Thoracic aorta (tissue), 2 donors: ENCODE data around the gene KRTAP5-5. TPM values are rescaled to one million over a fixed set of nuclear protein-coding genes. Genes with fewer than 3 reads are reported as not detected.

ENCODE experiments used
- ATAC-seq: fragments of 150-250 bp; one replicate; pipeline ENCODE4 v1.8.0; 2017; ENCODE audit warnings: low read depth; ENCODE audit not compliant: insufficient number of reproducible peaks, low FRiP score
- DNase-seq: peaks from one replicate; pipeline ENCODE4 v3.0.0-alpha.2; 2020; ENCODE audit warnings: low spot score
- H3K27ac ChIP-seq, 2 donors: fragments of 200-600 bp; sonication (generic); 1 replicate in 1 of 2; 2 replicates in 1 of 2; pipeline ENCODE4 v1.5.1; 2016; ENCODE audit warnings: mild to moderate bottlenecking in 2 of 2, moderate library complexity in 2 of 2
- H3K27me3 ChIP-seq: fragments of 200-600 bp; sonication (generic); replicated peaks from 2 replicates; pipeline ENCODE4 v1.6.0; 2016; ENCODE audit warnings: mild to moderate bottlenecking; ENCODE audit not compliant: insufficient read depth
- H3K36me3 ChIP-seq: fragments of 200-600 bp; sonication (generic); one replicate; pipeline ENCODE4 v1.5.1; 2016
- H3K4me1 ChIP-seq, 2 donors: fragments of 200-600 bp; sonication (generic); 1 replicate in 1 of 2; 2 replicates in 1 of 2; pipeline versions ENCODE4 v1.5.1 to v1.6.0; 2016; ENCODE audit warnings: low read depth in 2 of 2, mild to moderate bottlenecking in 1 of 2; ENCODE audit not compliant: control insufficient read depth in 1 of 2
- H3K4me3 ChIP-seq: fragments of 200-600 bp; sonication (generic); 2 replicates; pipeline ENCODE4 v1.5.1; 2016; ENCODE audit warnings: mild to moderate bottlenecking
- H3K9me3 ChIP-seq: fragments of 200-600 bp; sonication (generic); 2 replicates; pipeline ENCODE4 v1.5.1; 2016
- CTCF ChIP-seq: fragments of 200-600 bp; sonication (generic); IDR thresholded peaks from one replicate; pipeline ENCODE4 v1.5.1; 2019; ENCODE audit warnings: antibody characterized with exemption
- total RNA-seq, 2 donors: library from RNA; depleted of rRNA; stranded (reverse); fragments of >200 nt; gene quantifications; one replicate each; pipeline versions ENCODE4 v1.1.0 to v1.2.3, GENCODE V29; 2016

The KRTAP5-5 gene
- total RNA-seq, 2 donors from 2014 or later = not detected

GRCh38 chr11:1675536-1676228 lies 46.1 kb downstream of the KRTAP5-5 start:
- ATAC-seq = no peak
- Histone ChIP-seq H3K4me3 (no peak overlapping the region), H3K36me3 (no peaks in the 10 kb centered on the region), H3K4me1 (no peaks in the 10 kb centered on the region), H3K27ac (no peak overlapping the region), H3K9me3 (no peaks in the 10 kb centered on the region), H3K27me3 (no peaks in the 10 kb centered on the region)
- no peak for DNase-seq
- no peak for TF ChIP-seq CTCF

- H3K36me3 ChIP-seq = no peaks in the 10 kb centered on the region
Measured at GRCh38 chr11:1676229-1676740, 46.7 kb downstream of the KRTAP5-5 start.

GRCh38 chr11:1679881-1680280 lies 50.3 kb downstream of the KRTAP5-5 start:
- Histone ChIP-seq H3K9me3 (no peaks in the 10 kb centered on the region), H3K4me3 (no peak overlapping the region), H3K27ac (no peak overlapping the region), H3K4me1 (no peaks in the 10 kb centered on the region), H3K36me3 (no peaks in the 10 kb centered on the region), H3K27me3 (no peaks in the 10 kb centered on the region)
- ATAC-seq (no peak), DNase-seq (no peak)
- no peak for TF ChIP-seq CTCF

More at GRCh38 chr11:1676229-1676740, 46.7 kb downstream of the KRTAP5-5 start:
- no peak for TF ChIP-seq CTCF
- DNase-seq = no peak
- ATAC-seq = no peak
- Histone ChIP-seq H3K27me3 (no peaks in the 10 kb centered on the region), H3K4me1 (no peaks in the 10 kb centered on the region), H3K4me3 (no peak overlapping the region), H3K9me3 (no peaks in the 10 kb centered on the region), H3K27ac (no peak overlapping the region)

Other genes with a start within 250 kb of the KRTAP5-5 start
- gene BRSK2, start 239.8 kb upstream of the KRTAP5-5 start, total RNA-seq = 1 to 10 TPM in 1 of 2 donors, not detected in 1; 1.2 TPM
- 10 to 100 TPM; 31.4 to 87.7 TPM for gene MOB2, start 143.0 kb upstream of the KRTAP5-5 start, total RNA-seq
- gene DUSP8, start 57.5 kb upstream of the KRTAP5-5 start, total RNA-seq = 1 to 10 TPM; 3.7 to 7.6 TPM
- not detected for gene KRTAP5-1, start 44.5 kb upstream of the KRTAP5-5 start, total RNA-seq
- gene KRTAP5-2, start 31.5 kb upstream of the KRTAP5-5 start, total RNA-seq = not detected
- not detected for gene KRTAP5-3, start 21.3 kb upstream of the KRTAP5-5 start, total RNA-seq
- not detected for gene KRTAP5-4, start 7.6 kb upstream of the KRTAP5-5 start, total RNA-seq
- gene KRTAP5-6, start 67.4 kb downstream of the KRTAP5-5 start, total RNA-seq = not detected
- gene IFITM10, start 120.8 kb downstream of the KRTAP5-5 start, total RNA-seq = 10 to 100 TPM; 27.2 to 28.6 TPM
- 1,000 to 10,000 TPM in 1 of 2 donors, 100 to 1,000 TPM in 1; 427 to 1,049 TPM for gene CTSD, start 134.2 kb downstream of the KRTAP5-5 start, total RNA-seq
- 1 to 10 TPM; 3.4 to 3.6 TPM for gene SYT8, start 205.2 kb downstream of the KRTAP5-5 start, total RNA-seq
- not detected for gene TNNI2, start 209.2 kb downstream of the KRTAP5-5 start, total RNA-seq
- 10 to 100 TPM; 23.6 to 40.5 TPM for gene LSP1, start 223.3 kb downstream of the KRTAP5-5 start, total RNA-seq